ENCODE data around the gene ULK4.
"Not testable (repeated sequence)": the region's sequence is repeated elsewhere in the genome, so short reads cannot be mapped to it uniquely, and the experiment has no call there.

ULK4 gene

DNA sequence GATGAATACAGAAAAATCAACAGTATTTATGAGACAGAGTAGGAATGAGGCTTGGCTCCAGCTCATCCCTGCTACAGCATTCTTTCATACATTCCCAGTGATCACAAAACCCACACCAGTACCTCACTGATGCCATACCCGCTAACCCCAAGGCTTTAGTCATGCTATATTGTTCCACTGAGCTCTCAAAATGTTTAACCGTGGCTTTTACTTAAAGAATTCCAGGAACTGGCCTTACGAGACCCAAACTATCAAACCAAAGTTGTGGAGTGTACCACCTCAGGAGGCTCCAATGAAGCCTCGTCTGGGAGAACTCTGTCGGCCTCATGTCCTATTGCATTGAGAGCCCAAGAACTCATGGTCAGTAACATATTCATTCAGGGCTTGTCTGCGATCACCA, 278.9 kb downstream of the ULK4 start:
- TF ChIP-seq, protein P1, sequence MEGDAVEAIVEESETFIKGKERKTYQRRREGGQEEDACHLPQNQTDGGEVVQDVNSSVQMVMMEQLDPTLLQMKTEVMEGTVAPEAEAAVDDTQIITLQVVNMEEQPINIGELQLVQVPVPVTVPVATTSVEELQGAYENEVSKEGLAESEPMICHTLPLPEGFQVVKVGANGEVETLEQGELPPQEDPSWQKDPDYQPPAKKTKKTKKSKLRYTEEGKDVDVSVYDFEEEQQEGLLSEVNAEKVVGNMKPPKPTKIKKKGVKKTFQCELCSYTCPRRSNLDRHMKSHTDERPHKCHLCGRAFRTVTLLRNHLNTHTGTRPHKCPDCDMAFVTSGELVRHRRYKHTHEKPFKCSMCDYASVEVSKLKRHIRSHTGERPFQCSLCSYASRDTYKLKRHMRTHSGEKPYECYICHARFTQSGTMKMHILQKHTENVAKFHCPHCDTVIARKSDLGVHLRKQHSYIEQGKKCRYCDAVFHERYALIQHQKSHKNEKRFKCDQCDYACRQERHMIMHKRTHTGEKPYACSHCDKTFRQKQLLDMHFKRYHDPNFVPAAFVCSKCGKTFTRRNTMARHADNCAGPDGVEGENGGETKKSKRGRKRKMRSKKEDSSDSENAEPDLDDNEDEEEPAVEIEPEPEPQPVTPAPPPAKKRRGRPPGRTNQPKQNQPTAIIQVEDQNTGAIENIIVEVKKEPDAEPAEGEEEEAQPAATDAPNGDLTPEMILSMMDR (IDR thresholded peaks at IDR 0.05; ENCODE audit: extremely low read depth, missing control alignments) = no peak
- no peak for DNase-seq (ENCODE audit: low spot score)

DNA sequence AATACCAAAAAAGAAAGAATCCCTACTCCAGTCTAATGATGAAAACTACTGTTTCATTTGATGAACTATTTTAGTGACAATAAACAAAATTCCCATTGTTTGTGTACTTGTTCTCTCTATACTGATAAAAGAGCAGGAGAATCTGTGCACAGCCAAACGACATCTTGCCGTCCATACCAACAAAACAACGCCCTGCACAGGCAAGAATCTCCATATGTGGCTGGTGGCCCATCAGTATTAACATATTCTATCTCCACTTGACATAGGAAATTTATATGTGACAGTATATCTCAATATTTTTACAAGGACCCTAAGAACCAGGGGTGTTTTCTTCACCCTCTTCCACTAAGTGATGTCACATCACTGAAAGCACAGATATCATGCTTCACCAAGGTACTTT, 279.5 kb downstream of the ULK4 start:
- TF ChIP-seq, protein P1 (IDR thresholded peaks at IDR 0.05; ENCODE audit: extremely low read depth, missing control alignments) = no peak
- DNase-seq (ENCODE audit: low spot score) = no peak

DNA sequence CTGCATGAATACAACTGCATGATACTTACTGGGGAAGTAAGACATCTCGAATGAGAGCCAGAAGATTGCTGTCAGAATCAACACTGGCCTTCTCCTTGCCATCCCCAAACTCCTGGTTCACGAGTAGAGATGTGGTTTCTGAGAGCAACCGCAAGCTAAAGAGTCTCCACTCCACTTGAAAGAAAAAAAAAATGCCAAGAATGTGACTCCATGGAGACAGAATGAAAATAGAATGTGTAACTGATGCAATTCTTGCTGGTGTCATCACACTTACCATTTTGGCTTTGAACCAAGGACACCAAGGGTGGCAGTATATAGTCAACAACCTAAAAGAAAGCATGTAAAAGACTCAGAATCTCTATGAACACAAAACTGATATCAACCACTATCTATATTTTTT, 280.4 kb downstream of the ULK4 start:
- no peak for DNase-seq (ENCODE audit: low spot score)

DNA sequence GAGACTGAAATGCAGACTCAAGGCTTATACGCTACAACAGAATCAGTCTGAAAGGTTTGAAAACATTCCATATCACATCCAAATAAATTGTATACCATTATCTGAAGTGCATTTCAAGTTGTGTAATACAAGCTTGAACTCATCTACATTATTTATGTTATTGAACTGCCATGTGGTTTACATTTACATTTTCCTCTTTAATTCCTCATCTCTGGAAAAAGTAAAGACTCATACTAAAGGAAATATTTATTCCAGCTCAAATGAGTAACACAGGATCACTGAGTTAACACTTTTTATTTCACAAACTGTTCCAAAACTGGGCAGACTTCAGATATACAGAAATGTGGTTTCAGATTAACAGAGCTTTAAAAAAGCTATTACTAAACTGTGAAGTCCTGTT, 282.5 kb downstream of the ULK4 start:
- TF ChIP-seq, protein P1 (IDR thresholded peaks at IDR 0.05; ENCODE audit: extremely low read depth, missing control alignments) = no peak

More for the DNA sequence above, 280.4 kb downstream of the ULK4 start:
- TF ChIP-seq, protein P1 (IDR thresholded peaks at IDR 0.05; ENCODE audit: extremely low read depth, missing control alignments) = no peak

DNA sequence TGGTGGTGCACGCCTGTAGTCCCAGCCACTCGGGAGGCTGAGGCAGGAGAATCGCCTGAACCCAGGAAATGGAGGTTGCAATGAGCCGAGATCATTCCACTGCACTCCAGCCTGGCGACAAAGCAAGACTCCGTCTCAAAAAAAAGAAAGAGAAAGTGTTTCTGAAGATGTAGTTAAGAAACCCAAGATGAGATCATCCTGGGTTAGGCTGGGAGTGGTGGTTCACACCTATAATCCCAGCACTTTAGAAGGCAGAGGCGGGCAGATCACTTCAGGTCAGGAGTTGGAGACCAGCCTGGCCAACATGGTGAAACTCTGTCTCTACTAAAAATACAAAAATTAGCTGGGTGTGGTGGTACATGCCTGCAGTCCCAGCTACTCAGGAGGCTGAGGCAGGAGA, 286.8 kb downstream of the ULK4 start:
- not testable (repeated sequence) for DNase-seq (ENCODE audit: low spot score)

More for the DNA sequence above, 282.5 kb downstream of the ULK4 start:
- no peak for DNase-seq (ENCODE audit: low spot score)

DNA sequence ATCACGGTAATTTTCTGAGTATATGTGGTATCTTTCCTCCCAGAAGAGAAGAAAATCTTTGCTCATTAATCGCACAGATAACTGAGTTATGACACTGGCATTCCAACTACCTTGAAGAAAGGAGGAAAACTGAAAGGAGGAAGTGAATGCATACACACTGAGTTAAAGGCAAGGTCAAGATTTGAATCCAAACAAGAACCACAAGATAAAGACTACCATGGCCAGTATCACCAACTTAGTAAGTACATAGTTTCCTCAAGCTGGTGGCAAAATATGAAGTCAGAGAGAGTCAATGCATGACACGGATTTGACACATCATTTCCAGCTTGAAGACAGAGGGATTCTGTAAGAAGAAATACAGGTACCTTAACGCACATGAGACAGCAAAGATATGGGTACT, 287.5 kb downstream of the ULK4 start:
- no peak for DNase-seq (ENCODE audit: low spot score)
- TF ChIP-seq, protein P1 (IDR thresholded peaks at IDR 0.05; ENCODE audit: extremely low read depth, missing control alignments) = no peak

DNA sequence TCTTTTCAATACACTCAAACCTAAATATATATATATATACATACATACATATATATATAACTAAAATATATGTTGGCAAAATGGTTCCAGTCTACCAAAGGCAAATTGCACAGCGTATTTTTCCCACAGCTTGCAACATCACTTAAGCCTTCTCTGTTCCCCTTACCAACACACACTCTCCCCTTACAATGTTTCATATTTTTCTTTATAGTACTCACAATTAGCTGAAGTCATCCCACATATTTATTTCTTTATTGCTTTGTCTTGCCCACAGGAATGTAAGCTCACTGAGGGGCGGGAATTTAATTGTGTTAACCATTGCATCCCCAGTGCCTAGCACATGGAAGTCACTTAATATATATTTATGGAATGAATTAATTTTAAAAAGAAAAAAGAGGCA, 288.3 kb downstream of the ULK4 start:
- DNase-seq (ENCODE audit: low spot score) = no peak
- TF ChIP-seq, protein P1 (IDR thresholded peaks at IDR 0.05; ENCODE audit: extremely low read depth, missing control alignments) = no peak

DNA sequence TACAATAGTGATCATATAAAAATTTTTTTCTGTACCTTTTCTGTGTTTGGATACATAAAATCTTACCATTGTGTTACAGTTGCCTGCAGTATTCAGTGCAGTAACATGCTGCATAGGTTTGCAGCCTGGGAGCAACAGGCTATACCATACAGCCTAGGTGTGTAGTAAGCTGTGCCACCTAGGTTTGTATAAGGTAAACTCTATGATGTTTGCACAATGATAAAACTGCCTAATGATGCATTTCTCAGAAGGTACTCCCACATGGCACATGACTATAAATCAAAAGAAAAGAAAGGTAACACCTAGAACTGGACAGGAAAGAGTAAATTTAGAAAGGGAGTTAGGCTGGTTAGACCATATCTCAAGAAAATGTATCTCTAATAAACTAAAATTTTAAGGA, 293.5 kb downstream of the ULK4 start:
- TF ChIP-seq, protein P1 (IDR thresholded peaks at IDR 0.05; ENCODE audit: extremely low read depth, missing control alignments) = no peak
- no peak for DNase-seq (ENCODE audit: low spot score)

Data from GM20000 (cell line).